ENCODE data around the gene RDX.

Gene RDX

DNA sequence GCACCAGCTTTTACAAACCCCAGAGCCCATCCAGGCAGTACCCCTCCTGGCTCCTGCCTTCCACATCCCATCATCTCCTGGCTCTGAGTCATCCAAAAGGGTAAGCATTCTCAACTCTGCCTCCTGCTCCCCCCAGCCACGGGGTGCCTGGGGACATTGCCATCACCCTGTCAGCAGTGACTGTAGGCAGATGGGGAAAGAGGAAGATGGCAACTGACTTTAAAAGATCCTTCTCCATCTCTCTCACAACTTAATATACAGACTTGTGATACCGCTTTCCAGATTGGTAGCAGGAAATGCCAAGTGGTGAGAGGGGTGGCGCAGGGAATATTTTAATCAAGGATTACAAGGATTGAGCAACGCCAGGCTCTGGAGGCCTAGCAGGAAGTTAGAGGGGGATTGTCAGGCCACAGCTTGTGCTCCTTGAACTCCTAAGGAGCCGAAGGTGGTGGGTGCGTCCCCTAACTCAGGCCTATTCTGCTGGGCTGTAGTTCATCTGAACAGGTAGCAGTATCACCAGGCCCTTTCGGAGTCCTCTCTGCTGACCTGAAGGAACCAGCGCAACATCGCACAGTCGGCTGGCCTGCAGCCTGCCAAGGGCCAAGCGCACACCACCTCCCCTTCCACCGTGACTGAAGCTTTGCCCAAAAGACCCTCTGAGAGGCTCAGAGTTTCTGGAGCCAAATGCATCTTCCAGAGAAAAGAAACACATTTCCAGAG lies 119.9 kb downstream of the RDX start:
- Histone ChIP-seq H3F3A (ENCODE audit: insufficient read depth, low read length) (no peaks in the 10 kb centered on the region), H3K36me3 (ENCODE audit: insufficient read depth, low read length) (no peaks in the 10 kb centered on the region), H3K9me2 (ENCODE audit: low read depth, low read length) (no peaks in the 10 kb centered on the region), H3K79me2 (ENCODE audit: insufficient read depth, low read length) (no peaks in the 10 kb centered on the region), H3K27me3 (ENCODE audit: insufficient read depth, low read length) (no peaks in the 10 kb centered on the region), H2AFZ (ENCODE audit: low read length) (no peak overlapping the region), H3K27ac (ENCODE audit: low read depth, low read length, poor library complexity, severe bottlenecking) (no peak overlapping the region), H4K20me1 (ENCODE audit: insufficient read depth, low read length) (no peaks in the 10 kb centered on the region), H3K4me2 (ENCODE audit: low read length) (no peak overlapping the region), H3K9me3 (ENCODE audit: low read length) (no peaks in the 10 kb centered on the region), H3K4me1 (ENCODE audit: insufficient read depth, low read length, severe bottlenecking) (no peaks in the 10 kb centered on the region), H3K4me3 (ENCODE audit: low read depth, low read length, poor library complexity, severe bottlenecking) (no peak overlapping the region), H3K9ac (ENCODE audit: low read length) (no peak overlapping the region)
- TF ChIP-seq EZH2 (IDR thresholded peaks at IDR 0.05; ENCODE audit: borderline replicate concordance, low read length), result no peak
- TF ChIP-seq, protein P1, sequence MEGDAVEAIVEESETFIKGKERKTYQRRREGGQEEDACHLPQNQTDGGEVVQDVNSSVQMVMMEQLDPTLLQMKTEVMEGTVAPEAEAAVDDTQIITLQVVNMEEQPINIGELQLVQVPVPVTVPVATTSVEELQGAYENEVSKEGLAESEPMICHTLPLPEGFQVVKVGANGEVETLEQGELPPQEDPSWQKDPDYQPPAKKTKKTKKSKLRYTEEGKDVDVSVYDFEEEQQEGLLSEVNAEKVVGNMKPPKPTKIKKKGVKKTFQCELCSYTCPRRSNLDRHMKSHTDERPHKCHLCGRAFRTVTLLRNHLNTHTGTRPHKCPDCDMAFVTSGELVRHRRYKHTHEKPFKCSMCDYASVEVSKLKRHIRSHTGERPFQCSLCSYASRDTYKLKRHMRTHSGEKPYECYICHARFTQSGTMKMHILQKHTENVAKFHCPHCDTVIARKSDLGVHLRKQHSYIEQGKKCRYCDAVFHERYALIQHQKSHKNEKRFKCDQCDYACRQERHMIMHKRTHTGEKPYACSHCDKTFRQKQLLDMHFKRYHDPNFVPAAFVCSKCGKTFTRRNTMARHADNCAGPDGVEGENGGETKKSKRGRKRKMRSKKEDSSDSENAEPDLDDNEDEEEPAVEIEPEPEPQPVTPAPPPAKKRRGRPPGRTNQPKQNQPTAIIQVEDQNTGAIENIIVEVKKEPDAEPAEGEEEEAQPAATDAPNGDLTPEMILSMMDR (IDR thresholded peaks at IDR 0.05; ENCODE audit: low read length), result no peak

- Histone ChIP-seq H2AFZ (ENCODE audit: low read length) (no peak overlapping the region), H3K9ac (ENCODE audit: low read length) (no peak overlapping the region), H3K4me3 (ENCODE audit: low read depth, low read length, poor library complexity, severe bottlenecking) (no peak overlapping the region), H3K9me3 (ENCODE audit: low read length) (no peaks in the 10 kb centered on the region), H3K27ac (ENCODE audit: low read depth, low read length, poor library complexity, severe bottlenecking) (no peak overlapping the region), H3K36me3 (ENCODE audit: insufficient read depth, low read length) (no peaks in the 10 kb centered on the region), H3K27me3 (ENCODE audit: insufficient read depth, low read length) (no peaks in the 10 kb centered on the region), H3K4me2 (ENCODE audit: low read length) (no peak overlapping the region), H3K79me2 (ENCODE audit: insufficient read depth, low read length) (no peaks in the 10 kb centered on the region), H3K4me1 (ENCODE audit: insufficient read depth, low read length, severe bottlenecking) (no peaks in the 10 kb centered on the region), H3F3A (ENCODE audit: insufficient read depth, low read length) (no peaks in the 10 kb centered on the region), H3K9me2 (ENCODE audit: low read depth, low read length) (no peaks in the 10 kb centered on the region), H4K20me1 (ENCODE audit: insufficient read depth, low read length) (no peaks in the 10 kb centered on the region)
- TF ChIP-seq EZH2 (IDR thresholded peaks at IDR 0.05; ENCODE audit: borderline replicate concordance, low read length), result no peak
- TF ChIP-seq, protein P1 (IDR thresholded peaks at IDR 0.05; ENCODE audit: low read length), result no peak
Observed at GRCh38 chr11:110174645-110175310, 121.6 kb downstream of the RDX start.

GRCh38 chr11:110173811-110174644 lies 122.4 kb downstream of the RDX start:
- no peaks in the 10 kb centered on the region for H3F3A ChIP-seq (ENCODE audit: insufficient read depth, low read length)
- H3K79me2 ChIP-seq (ENCODE audit: insufficient read depth, low read length), result no peaks in the 10 kb centered on the region
- H3K27ac ChIP-seq (ENCODE audit: low read depth, low read length, poor library complexity, severe bottlenecking), result no peak overlapping the region
- no peak overlapping the region for H3K9ac ChIP-seq (ENCODE audit: low read length)
- H2AFZ ChIP-seq (ENCODE audit: low read length), result no peak overlapping the region
- no peaks in the 10 kb centered on the region for H3K9me3 ChIP-seq (ENCODE audit: low read length)
- H3K4me1 ChIP-seq (ENCODE audit: insufficient read depth, low read length, severe bottlenecking), result no peaks in the 10 kb centered on the region
- no peak for TF ChIP-seq EZH2 (IDR thresholded peaks at IDR 0.05; ENCODE audit: borderline replicate concordance, low read length)
- TF ChIP-seq, protein P1 (IDR thresholded peaks at IDR 0.05; ENCODE audit: low read length), result peak; percentile 100
- no peaks in the 10 kb centered on the region for H3K27me3 ChIP-seq (ENCODE audit: insufficient read depth, low read length)
- no peaks in the 10 kb centered on the region for H3K36me3 ChIP-seq (ENCODE audit: insufficient read depth, low read length)
- H4K20me1 ChIP-seq (ENCODE audit: insufficient read depth, low read length), result no peaks in the 10 kb centered on the region
- no peaks in the 10 kb centered on the region for H3K9me2 ChIP-seq (ENCODE audit: low read depth, low read length)
- peak overlapping the region; percentile 38; the same call in 1 of the 2 replicates for H3K4me2 ChIP-seq (ENCODE audit: low read length)
- H3K4me3 ChIP-seq (ENCODE audit: low read depth, low read length, poor library complexity, severe bottlenecking), result no peak overlapping the region

Data from OCI-LY1 (cell line).